SKM-1 treated with dmso at 0.1 percent for 144 hours (cell line): Measurements from ENCODE around the gene EXOC3.

Source experiments
- DNase-seq: peaks from one replicate; lab custom pipeline; 2025; ENCODE audit not compliant: unreplicated experiment; lab: John Stamatoyannopoulos, UW

EXOC3 gene

DNA sequence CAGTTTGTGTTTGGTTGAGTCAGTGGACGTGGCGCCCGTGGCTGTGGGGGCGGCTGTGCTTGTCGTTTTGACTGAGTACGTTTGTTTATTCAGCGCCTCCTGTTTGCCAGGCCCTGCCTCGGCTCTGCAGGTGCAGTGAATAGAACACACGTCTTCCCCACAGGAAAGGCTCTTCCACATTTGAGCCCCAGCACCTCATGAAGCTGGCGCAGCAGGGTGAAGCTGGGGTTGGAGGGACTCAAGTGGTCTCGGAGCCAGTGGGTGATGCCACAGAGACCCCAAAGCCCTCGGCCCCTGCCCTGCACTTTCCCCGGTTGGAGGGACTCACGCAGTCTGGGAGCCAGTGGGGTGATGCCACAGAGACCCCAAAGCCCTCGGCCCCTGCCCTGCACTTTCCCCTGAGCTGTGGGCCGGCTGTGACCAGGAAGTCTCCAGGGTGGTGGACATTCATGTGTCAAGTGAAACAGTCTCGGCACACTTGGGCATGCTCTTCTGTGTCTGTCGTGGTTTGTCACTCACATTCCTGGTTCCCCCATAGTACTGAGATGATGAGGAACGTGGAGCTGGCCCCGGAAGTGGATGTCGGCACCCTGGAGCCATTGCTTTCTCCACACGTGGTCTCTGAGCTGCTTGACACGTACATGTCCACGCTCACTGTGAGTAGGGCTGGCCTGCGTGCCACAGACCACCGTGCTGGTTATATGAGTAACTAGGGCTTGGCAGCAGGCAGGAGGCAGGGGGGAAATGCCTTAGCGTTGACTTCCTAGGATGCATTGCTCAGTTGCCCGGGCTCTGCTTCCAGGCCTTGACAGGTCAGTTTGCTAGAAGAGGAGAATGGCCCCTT, 13.6 kb downstream of the EXOC3 start:
- no peak for DNase-seq

DNA sequence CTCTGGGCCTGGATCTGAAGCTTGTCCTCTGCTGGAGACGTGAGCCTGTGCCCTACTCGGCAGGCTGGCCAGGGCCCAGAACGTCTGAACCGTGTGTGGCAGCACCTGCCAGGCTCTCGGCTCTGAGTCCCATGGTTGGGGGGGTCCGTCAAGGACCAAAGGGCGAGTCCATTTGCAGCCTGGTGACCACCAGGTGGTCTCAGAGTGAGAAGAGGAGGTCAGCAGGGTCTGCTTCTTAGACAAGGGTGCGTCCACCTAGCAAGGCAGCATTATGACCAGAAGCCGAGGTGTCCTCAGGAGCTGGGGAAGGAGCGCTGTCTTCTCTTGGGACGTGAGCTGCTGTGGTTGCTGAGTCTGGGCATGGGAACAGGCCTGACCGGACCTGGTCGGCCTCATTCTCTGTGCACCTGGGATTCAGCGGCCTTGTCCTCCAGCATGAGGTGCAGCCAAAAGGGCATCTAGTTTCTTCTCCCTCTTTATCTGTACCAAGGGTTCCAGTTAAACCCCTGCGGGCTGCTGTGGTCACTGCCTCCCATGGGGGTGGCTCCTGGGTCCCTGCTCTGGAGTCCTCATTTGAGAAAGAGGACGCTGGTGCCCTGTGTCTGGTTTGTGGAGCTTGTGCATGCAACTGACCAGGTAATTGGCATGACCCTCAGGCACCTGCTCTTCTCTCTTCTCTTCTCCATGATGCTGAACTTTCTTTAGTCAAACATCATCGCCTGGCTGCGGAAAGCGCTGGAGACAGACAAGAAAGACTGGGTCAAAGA, 14.4 kb downstream of the EXOC3 start:
- DNase-seq = no peak

DNA sequence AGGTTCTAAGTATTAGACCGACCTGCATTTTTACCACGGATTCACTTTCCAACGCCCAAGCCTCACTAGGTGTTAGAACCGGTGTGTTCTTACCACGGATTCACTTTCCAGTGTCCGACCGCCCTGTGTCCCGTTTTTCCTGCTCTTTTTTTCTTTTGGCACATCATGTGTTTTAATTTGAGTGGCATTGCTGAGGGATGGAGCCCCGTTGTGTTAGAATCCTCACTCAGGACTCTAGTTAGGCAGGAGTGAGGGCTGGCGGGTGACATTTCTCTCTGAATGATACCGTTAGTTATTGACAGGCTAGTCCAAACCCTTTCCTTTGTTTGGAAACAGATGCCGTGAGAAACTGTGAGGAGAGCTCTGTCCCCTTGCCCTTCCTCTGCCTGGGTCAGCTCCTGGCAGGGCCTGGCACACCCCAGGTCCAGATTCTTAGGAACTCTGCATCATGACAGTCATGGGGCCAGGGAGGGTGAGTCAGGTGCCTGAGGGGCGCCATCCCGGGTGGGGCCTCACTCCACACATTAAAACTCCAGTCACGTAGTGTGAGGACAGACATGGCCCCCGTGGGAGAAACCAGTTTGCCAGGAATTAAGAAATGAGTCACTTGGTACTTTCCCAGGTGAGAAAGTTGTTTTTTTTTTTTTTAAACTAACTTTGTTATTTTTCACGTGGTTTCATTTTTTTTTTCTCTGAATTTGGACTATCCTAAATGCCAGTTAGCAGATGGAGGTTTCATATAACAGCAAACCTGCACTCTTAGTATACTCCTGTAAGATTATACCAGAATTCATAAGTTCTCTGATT, 15.8 kb downstream of the EXOC3 start:
- DNase-seq = no peak

DNA sequence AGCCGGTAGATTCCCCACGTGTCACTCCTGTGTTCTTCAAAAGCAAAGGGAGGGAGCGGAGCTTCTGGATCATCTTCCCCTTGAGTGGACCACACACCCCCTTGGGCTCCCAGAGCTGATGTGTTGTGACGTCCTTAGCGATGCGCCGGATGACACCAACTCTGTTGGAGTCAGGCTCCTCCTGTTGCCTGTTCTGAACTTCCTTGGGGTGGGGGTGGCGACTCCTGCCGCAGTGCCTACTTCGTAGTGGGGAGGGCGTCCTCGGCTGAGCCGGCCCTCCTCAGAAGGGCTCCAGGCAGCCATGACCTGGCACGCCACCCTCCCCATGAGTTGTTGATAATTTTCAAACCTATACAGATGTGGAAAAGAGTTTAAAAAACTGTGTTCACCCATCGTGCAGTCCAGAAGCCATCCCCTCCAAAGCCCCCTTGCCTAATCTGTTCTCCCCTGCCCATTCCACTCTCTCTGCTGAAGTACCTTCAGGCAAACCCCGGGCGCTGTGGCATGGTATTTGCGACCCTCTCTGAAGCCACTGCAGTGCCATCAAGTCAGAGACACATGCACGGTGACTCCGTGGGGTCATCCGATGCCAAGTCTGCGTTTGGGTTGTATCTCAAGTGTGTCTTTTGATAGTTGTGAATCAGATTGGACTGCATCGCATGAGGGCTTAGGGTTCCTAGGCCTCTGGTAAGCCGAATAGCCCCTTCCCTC, 16.7 kb downstream of the EXOC3 start:
- no peak for DNase-seq

DNA sequence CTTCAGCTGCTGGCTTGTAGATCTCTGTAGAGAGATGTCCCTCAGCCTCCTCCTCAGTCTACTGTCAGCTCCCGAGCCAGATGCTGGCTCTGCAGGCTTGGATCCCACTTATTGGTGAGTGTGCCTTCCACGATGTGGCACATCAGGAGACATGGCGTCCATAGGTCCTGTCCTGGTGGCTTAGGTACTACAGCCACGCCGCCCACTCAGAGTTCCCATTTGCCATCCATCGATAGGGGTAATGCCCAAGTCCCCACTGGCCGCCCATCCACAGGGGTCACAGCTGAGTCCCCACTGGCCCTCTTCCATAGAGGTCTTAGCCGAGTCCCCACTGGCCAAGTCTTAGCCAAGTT, 17.3 kb downstream of the EXOC3 start:
- DNase-seq = no peak

DNA sequence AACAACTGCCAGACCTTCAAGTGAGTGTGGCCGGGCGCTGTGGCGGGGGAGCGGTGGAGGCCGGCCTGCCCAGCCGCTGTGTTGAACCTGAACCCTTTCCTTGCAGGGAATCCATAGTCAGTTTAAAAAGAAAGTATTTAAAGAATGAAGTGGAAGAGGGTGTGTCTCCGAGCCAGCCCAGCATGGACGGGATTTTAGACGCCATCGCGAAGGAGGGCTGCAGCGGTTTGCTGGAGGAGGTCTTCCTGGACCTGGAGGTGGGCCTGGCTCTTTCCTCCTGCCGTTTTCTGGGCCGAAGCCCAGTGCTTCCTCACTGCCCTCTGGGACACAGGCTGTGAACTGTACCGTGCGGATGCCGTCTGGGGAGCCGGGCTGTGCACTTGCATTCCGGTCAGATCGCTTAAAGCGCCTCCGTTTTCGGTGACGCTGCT, 19.1 kb downstream of the EXOC3 start:
- DNase-seq = no peak

DNA sequence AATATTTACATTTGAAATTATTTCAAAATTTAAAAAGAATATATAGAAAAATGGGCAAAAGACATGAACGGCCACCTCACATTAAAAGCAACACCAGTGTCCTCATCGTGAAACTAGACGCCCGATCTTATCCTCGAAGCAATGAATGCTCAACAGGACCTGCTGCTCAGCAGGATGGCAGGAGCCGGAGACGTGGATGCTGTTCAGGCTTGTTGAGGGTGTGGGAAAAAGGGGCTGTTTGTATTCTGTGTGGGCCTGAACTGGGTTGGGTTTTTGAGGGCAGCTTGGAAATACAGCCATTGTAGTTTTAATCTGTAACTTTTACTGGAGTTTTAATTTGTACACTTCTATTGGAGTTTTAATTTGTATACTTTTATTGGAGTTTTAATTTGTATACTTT, 20.3 kb downstream of the EXOC3 start:
- DNase-seq = no peak

DNA sequence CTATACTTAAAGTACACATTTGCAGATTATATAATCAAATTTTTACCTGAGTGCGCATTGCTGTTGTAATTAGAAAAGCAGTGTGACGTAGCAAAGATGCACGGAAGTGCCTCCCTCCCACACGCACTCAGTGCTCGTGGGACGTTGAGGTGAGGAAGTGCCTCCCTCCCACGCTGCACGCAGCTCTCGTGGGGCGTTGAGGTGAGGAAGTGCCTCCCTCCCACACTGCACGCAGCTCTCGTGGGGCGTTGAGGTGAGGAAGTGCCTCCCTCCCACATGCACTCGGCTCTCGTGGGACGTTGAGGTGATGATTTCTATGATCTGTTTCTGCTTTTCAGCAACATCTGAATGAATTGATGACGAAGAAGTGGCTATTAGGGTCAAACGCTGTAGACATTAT, 21.0 kb downstream of the EXOC3 start:
- DNase-seq = no peak

DNA sequence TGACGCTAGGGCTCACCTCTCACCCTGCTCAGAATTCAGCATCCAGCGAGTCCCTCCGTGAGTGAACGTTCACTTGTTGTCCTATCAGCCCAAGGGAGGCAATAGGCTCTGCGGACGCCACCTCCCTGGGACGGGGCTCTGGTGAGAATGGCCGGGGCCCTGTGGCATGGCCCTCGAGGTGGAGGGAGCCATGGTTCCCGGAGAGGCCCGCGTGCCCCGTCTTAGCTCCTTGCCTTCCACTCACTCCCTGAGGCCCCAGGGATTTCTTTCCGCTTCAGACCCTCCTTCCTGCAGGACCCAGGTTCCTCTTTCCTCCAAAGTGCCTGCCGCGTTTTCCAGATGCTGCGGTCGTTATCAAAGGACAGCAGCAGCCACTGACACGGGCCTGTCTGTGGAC, 21.5 kb downstream of the EXOC3 start:
- no peak for DNase-seq

DNA sequence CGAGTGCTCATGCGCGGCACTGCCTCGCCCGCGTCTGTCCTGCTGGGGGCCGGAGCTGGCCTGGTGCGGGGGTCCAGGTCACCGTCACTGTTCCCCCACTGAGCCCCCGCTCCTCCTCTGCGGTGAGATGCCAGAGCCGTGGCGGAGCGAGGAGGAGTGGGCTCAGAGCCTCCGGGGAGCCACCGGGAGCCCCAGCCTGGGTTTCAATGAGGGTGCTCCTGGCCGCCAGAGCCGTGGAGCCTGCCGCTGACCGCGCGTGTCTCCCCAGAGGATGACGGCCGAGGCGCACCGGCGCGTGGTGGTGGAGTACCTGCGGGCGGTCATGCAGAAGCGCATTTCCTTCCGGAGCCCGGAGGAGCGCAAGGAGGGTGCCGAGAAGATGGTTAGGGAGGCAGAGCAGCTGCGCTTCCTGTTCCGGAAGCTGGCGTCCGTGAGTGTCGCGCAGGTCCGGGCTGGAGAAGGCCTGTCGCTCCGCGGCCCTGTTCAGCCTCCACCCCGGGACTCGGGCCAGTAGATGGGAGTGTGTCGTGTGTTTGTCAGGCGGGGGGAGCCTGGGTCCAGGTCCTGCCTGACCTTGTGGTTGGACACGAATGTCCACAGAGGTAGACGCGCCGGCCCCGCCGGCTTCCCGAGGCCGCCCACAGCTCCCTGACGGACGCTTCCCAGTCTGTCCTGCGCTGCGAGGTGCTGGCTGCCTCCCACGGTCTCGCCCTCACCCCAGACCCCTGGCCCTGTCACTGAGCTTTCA, 22.0 kb downstream of the EXOC3 start:
- DNase-seq = no peak

DNA sequence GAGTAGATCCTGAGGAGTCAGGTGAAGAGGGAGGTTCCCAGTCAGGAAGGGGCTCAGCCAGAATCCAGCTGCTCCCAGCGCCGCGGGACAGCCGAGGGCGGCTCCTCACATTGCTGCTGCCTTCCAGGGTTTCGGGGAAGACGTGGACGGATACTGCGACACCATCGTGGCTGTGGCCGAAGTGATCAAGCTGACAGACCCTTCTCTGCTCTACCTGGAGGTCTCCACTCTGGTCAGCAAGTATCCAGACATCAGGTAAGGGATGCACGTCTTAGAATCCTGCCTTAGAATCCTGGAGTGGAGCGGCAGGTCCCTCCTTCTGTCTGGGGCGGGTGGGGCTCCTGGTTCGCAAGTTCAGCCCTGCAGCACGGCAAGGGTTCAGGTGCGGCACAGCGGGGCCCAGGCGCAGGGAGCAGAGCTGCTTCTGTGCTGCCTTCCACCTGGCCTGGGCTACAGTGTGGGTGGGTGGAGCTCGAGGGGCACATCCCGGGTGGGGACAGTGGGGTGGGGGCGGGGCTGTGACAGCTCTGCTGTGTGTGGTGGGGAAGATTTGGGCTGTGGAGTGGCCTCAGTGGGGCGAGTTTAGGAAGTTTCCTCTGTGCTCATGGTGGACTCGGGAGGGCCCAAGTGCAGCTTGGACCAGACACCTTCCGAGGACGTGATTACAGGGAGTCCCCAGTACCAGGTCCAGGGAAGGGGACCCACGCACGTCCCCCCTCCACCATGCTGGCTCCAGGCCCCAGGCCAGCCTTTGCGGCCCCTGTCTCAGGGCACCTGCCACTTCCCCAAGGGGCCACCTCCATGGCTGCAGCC, 22.8 kb downstream of the EXOC3 start:
- DNase-seq = no peak

DNA sequence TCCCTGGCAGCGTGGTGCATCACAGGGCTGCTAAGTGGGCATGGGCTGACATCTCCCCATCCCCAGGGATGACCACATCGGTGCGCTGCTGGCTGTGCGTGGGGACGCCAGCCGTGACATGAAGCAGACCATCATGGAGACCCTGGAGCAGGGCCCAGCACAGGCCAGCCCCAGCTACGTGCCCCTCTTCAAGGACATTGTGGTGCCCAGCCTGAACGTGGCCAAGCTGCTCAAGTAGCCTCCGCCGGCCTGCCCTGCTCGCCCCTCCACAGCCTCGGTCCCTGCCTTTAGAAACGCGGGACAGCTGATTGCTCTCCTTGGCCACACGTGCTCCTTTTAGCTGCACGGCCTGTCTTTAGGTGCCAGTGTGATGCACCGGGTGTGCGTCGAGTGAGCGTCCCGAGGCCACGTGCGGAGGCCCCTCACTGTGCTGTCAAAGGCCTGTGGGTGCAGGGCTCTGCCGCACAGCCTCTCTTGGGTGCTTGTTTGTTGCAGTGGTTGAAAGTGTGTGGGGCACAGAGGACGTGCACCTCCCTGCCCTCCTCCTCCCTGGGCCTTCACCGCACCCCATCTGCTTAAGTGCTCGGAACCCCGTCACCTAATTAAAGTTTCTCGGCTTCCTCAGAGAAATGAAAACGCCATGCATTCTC, 23.8 kb downstream of the EXOC3 start:
- no peak for DNase-seq

DNA sequence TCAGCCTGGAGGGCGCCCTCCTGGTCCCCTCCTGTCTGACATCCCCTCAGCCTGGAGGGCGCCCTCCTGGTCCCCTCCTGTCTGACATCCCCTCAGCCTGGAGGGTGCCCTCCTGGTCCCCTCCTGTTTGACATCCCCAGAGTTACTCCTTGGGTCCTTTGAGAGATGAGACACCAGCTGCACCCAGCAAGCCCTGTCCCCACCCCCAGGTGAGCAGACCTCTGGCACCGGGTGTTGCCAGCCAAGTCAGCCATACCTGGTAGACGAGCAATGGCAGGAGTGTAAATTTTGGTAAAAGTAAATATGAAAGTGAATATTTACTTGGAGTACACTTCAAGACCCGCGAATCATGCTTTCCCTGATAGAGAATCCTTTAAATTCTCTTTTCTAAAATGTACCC, 25.4 kb downstream of the EXOC3 start:
- no peak for DNase-seq

DNA sequence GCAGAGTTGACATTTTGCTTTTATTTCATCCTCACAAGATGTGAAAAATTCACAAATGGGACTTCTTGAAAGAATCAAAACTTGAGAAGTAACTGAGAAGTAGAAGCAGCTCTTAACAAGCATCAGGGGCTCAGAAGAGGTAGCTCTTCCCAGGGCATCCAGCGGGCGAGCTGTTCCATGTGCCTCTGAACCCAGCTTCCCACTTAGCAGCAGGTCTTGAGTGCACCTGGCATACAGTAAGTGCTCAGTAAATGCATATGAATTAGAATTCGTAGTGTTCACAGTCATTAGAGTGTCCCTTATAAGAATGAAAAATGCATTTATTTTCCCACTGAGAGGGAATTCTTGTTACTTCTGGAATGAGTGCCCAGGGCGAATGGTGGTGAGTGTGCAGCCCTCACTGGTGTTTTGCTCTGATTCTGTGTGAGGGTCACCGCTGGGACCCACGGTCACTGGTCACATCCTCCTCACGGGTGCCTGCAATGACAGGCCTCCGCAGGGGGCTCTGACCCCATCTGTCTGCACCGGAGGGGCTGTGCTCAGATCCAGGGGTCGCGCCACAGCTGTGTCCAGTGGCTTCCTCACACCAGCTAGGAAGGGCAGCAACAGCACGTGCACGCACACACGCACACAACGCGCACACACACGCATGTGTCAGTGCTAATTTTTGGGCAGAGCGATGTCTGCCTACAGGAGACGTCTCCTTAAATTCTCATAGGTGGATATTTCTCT, 26.9 kb downstream of the EXOC3 start:
- DNase-seq = no peak

DNA sequence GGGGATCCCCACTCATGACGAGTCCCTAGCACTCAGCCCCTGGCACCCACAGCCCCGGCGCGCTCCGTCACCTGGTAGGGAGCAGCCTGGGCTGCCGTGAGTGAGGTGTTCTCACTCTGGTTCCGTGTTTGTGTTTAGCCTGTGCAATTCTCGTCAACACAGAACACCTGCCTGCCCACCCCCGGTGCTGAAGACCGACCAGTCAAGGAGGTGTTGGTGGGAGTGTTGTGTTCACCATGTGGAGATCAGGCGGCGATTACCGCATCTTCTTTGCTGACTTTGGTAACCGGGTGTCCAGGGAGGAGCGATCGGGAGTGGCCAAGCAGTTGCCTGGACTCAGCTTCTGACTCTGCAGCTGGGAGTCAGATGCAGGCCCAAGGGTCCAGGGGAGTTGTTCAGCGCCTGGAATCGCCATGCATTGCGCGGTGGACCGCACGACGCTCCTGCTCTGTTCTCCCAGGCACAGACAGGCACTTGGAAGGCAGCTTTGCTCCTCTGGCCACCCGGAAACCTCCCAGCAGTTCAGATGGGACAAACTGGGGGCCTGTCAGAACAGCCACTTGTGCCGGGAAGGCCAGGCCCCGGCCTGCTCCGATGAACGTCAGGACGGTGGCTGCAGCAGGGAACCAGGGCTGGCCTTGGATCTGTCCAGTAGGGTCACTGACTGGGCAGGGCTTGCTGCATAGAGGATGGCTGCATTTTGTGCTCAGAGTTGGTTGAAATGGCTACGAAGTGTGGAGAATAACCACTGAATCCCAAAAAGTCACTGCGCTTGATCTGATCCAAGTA, 28.2 kb downstream of the EXOC3 start:
- no peak for DNase-seq

DNA sequence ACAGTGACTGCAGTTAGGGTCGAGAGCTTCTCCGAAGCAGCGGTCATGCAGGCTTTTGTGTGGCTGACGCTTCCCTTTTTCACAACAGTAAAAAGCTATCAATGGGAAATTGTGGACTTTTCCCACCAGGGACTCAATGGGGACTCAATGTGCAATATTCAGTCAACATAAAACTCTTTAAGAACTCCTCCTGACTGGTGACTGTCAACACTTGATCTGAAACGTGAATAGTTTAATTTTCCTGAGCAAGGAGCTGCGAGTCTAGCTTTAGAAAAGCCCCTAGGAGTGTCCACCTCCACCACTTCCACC, 28.7 kb downstream of the EXOC3 start:
- DNase-seq = no peak

DNA sequence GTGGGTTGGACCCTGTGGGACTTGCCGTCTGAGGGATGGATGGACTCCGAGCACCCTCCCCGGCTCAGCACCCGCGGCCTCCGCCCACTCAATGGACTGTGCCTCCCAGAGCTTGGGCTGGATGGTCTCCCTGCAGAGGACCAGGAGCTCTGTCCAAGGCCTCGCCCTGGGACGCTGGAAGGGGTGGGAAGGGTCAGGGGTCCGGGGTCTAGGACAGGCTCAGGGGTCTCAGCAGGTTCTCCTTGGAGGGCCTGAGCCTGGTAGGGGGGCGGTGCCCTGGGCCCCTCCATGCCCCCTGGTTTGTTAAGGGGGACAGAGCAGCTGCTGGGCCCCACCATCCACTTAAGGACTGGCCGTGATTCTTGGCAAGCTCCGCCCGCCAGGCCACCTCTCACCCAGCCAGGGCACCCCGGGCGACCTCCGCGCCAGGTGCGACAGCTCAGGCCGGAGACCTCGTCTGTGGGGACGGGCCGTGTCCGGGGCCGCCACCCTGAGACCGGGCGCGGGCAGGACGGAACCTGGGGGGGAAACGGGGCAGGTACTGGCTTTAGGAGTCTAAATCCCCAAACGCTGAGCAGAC, 29.2 kb downstream of the EXOC3 start:
- no peak for DNase-seq
